Measurements from ENCODE around the gene CTBP2. TPM values are rescaled to one million over a fixed set of nuclear protein-coding genes. Genes with fewer than 3 reads are reported as not detected.

Gene CTBP2
- total RNA-seq, 8 experiments from 2014 or later: 29.4 to 90.0 (median 44.8) TPM

DNA sequence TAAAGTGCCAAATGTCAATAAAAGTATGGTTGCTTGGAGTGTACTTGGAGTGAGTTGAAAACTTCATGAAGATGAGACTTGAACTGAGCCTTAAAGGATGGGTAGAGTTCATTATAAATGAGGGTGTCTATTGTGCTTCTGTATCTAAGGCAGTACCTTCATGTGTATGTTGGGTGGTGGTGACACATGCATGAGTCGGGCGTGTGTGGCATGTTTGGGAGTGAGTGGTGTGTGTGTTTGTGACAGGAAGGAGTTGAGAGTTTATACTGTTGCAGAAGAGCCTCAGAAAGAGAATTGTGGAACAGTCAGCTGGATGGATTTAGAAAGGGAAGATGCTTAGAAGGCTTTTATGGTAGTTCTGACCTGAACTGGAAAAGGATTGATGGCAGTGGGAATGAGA is 224.4 kb downstream of the CTBP2 start:
- peak in 1 of 8 experiments; percentile 35 for ATAC-seq (replicated peaks in 6 of 8)
- Histone ChIP-seq H3K27ac (no peak overlapping the region), H3K4me3 (no peak overlapping the region), H3K4me1 (replicated peaks in 1 of 2) (no peaks in the 10 kb centered on the region)
- in situ Hi-C loops (cut with MboI; ENCODE audit: low pct_unique_long_range_greater_than_20kb in 2 of 9, low sequenced_read_pairs in 9 of 9, unreplicated experiment in 9 of 9): no loop called here
- 60 to 100% (median 92%) methylated on average over 1 to 2 of the region's 2 CpGs; no CpG with 5 or more reads in 5 of the 10 experiments for WGBS, 10 experiments

Other genes starting within 250 kb of the CTBP2 start
- gene ZRANB1, start 218.4 kb downstream of the CTBP2 start, total RNA-seq: 10 to 100 TPM; 13.7 to 29.1 (median 23.7) TPM